H9 (cell line): ENCODE data around the gene TPM2. TPM values are rescaled to one million over a fixed set of nuclear protein-coding genes. Genes with fewer than 3 reads are reported as not detected.

Experiments used
- DNase-seq: peaks from one replicate; pipeline ENCODE4 v3.0.0-alpha.2; 2017
- H2AFZ ChIP-seq: one replicate; pipeline ENCODE4 v1.6.1; 2013; ENCODE audit warnings: mild to moderate bottlenecking, low read length, control low read depth, moderate library complexity
- H2AK5ac ChIP-seq: 2 replicates; pipeline ENCODE4 v1.6.1; 2013; ENCODE audit warnings: low read length, control low read depth, mixed read lengths; ENCODE audit not compliant: insufficient read length
- H2BK120ac ChIP-seq: one replicate; pipeline ENCODE4 v1.6.1; 2013; ENCODE audit warnings: low read depth, mild to moderate bottlenecking, low read length, control low read depth, inconsistent platforms; ENCODE audit not compliant: poor library complexity, severe bottlenecking
- H2BK12ac ChIP-seq: 2 replicates; pipeline ENCODE4 v1.6.1; 2013; ENCODE audit warnings: low read length, control low read depth, mixed read lengths, low read depth; ENCODE audit not compliant: insufficient read length
- H2BK15ac ChIP-seq: 2 replicates; pipeline ENCODE4 v1.6.1; 2013; ENCODE audit warnings: low read depth, low read length, control low read depth
- H2BK20ac ChIP-seq: one replicate; pipeline ENCODE4 v1.6.1; 2013; ENCODE audit warnings: low read depth, mild to moderate bottlenecking, low read length, control low read depth, inconsistent platforms; ENCODE audit not compliant: poor library complexity, severe bottlenecking
- H2BK5ac ChIP-seq: 2 replicates; pipeline ENCODE4 v1.6.1; 2013; ENCODE audit warnings: low read length, control low read depth, mixed read lengths; ENCODE audit not compliant: insufficient read length
- H3K14ac ChIP-seq: 2 replicates; pipeline ENCODE4 v1.6.1; 2013; ENCODE audit warnings: low read length, control low read depth; ENCODE audit not compliant: insufficient read depth
- H3K18ac ChIP-seq: 2 replicates; pipeline ENCODE4 v1.6.1; 2013; ENCODE audit warnings: low read depth, mild to moderate bottlenecking, mixed read lengths, low read length, control low read depth; ENCODE audit not compliant: insufficient read length
- H3K23ac ChIP-seq: 2 replicates; pipeline ENCODE4 v1.6.1; 2013; ENCODE audit warnings: low read length, control low read depth, mixed read lengths, low read depth; ENCODE audit not compliant: insufficient read length
- H3K23me2 ChIP-seq: 2 replicates; pipeline ENCODE4 v1.6.1; 2013; ENCODE audit warnings: low read depth, mild to moderate bottlenecking, mixed read lengths, low read length, control low read depth; ENCODE audit not compliant: insufficient read length, poor library complexity, severe bottlenecking
- H3K27ac ChIP-seq: 2 replicates; pipeline ENCODE4 v1.5.1; 2013; ENCODE audit warnings: low read length, control low read depth, mixed read lengths, low read depth; ENCODE audit not compliant: insufficient read length
- H3K27me3 ChIP-seq: 2 replicates; pipeline ENCODE4 v1.6.1; 2013; ENCODE audit warnings: low read length, control low read depth, inconsistent platforms; ENCODE audit not compliant: insufficient read depth
- H3K4ac ChIP-seq: 2 replicates; pipeline ENCODE4 v1.6.1; 2013; ENCODE audit warnings: low read depth, mild to moderate bottlenecking, control low read depth, inconsistent platforms, low read length, moderate library complexity
- H3K4me1 ChIP-seq: 2 replicates; pipeline ENCODE4 v1.6.1; 2013; ENCODE audit warnings: low read length, control low read depth, inconsistent platforms; ENCODE audit not compliant: insufficient read depth
- H3K4me2 ChIP-seq: 2 replicates; pipeline ENCODE4 v1.6.1; 2013; ENCODE audit warnings: low read length, control low read depth, mixed read lengths; ENCODE audit not compliant: insufficient read length, insufficient read depth
- H3K56ac ChIP-seq: 2 replicates; pipeline ENCODE4 v1.6.1; 2013; ENCODE audit warnings: low read depth, mild to moderate bottlenecking, mixed read lengths, low read length, control low read depth; ENCODE audit not compliant: insufficient read length
- H3K79me1 ChIP-seq: 2 replicates; pipeline ENCODE4 v1.6.1; 2013; ENCODE audit warnings: low read depth, mild to moderate bottlenecking, moderate library complexity, low read length, control low read depth, inconsistent platforms; ENCODE audit not compliant: insufficient read depth, poor library complexity, severe bottlenecking
- H3K79me2 ChIP-seq: 2 replicates; pipeline ENCODE4 v1.6.1; 2013; ENCODE audit warnings: low read length, control low read depth, inconsistent platforms; ENCODE audit not compliant: insufficient read depth
- H3K9ac ChIP-seq: 2 replicates; pipeline ENCODE4 v1.6.1; 2013; ENCODE audit warnings: low read length, control low read depth, mixed read lengths; ENCODE audit not compliant: insufficient read length; ENCODE audit errors: extremely low read depth
- H3K9me3 ChIP-seq: one replicate; pipeline ENCODE4 v1.6.1; 2013; ENCODE audit warnings: low read depth, low read length, inconsistent platforms; ENCODE audit not compliant: control insufficient read depth
- H3T11ph ChIP-seq: one replicate; pipeline ENCODE4 v1.6.1; 2013; ENCODE audit warnings: mild to moderate bottlenecking, low read length, control low read depth, inconsistent platforms
- H4K20me1 ChIP-seq: one replicate; pipeline ENCODE4 v1.6.1; 2013; ENCODE audit not compliant: control insufficient read depth, insufficient read length, insufficient read depth
- H4K5ac ChIP-seq: 2 replicates; pipeline ENCODE4 v1.6.1; 2013; ENCODE audit warnings: low read depth, mild to moderate bottlenecking, mixed read lengths, low read length, control low read depth; ENCODE audit not compliant: insufficient read length
- H4K8ac ChIP-seq: replicated peaks from 2 replicates; pipeline ENCODE4 v1.6.1; 2013; ENCODE audit warnings: low read length, control low read depth, mixed read lengths, low read depth; ENCODE audit not compliant: insufficient read length
- H4K91ac ChIP-seq: 2 replicates; pipeline ENCODE4 v1.6.1; 2013; ENCODE audit warnings: low read depth, mild to moderate bottlenecking, moderate library complexity, mixed read lengths, low read length, control low read depth; ENCODE audit not compliant: insufficient read length
- H3K27ac Mint-ChIP-seq, 3 experiments: 2 replicates in 2 of 3; 3 replicates in 1 of 3; pipeline ENCODE4 v1.8.0; 2020 to 2021; ENCODE audit warnings: mixed read lengths in 3 of 3, mild to moderate bottlenecking in 1 of 3, moderate library complexity in 1 of 3
- H3K27me3 Mint-ChIP-seq: 2 replicates; pipeline ENCODE4 v1.8.0; 2021; ENCODE audit warnings: low read depth, mild to moderate bottlenecking, moderate library complexity, mixed read lengths
- H3K36me3 Mint-ChIP-seq, 3 experiments: 2 replicates in 2 of 3; 3 replicates in 1 of 3; pipeline ENCODE4 v1.8.0; 2020 to 2021; ENCODE audit warnings: low read depth in 3 of 3, mixed read lengths in 3 of 3; ENCODE audit not compliant: insufficient read depth in 1 of 3
- H3K4me1 Mint-ChIP-seq, 2 experiments: 2 replicates each; pipeline ENCODE4 v1.8.0; 2020; ENCODE audit warnings: mixed read lengths in 2 of 2
- H3K4me3 Mint-ChIP-seq, 2 experiments: 2 replicates in 1 of 2; 3 replicates in 1 of 2; pipeline ENCODE4 v1.8.0; 2020 to 2021; ENCODE audit warnings: mild to moderate bottlenecking in 2 of 2, mixed read lengths in 2 of 2, moderate library complexity in 1 of 2
- H3K9me3 Mint-ChIP-seq, 2 experiments: 2 replicates in 1 of 2; 3 replicates in 1 of 2; pipeline ENCODE4 v1.8.0; 2020; ENCODE audit warnings: mild to moderate bottlenecking in 2 of 2, mixed read lengths in 2 of 2, moderate library complexity in 1 of 2
- CTCF ChIP-seq: fragments of 200-600 bp; sonication (generic); conservative IDR thresholded peaks from 3 replicates; pipeline ENCODE4 v1.8.0; 2021; ENCODE audit warnings: antibody characterized with exemption, mild to moderate bottlenecking
- WGBS: extraction: QIAGEN DNeasy Blood & Tissue Kit; methylation state at CpG from one replicate; pipeline ENCODE4 v1.1.7; 2013; ENCODE audit warnings: missing lambda C conversion rate, low lambda C conversion rate, mixed read lengths; ENCODE audit not compliant: insufficient read length; ENCODE audit errors: extremely low coverage; 5-methylcytosine and 5-hydroxymethylcytosine counted together
- total RNA-seq: library from RNA; stranded (reverse); gene quantifications from 2 replicates; pipeline ENCODE4 v1.2.1, GENCODE V29; 2021

Gene TPM2
- total RNA-seq, 1 experiment from 2014 or later, result 225 TPM

DNA sequence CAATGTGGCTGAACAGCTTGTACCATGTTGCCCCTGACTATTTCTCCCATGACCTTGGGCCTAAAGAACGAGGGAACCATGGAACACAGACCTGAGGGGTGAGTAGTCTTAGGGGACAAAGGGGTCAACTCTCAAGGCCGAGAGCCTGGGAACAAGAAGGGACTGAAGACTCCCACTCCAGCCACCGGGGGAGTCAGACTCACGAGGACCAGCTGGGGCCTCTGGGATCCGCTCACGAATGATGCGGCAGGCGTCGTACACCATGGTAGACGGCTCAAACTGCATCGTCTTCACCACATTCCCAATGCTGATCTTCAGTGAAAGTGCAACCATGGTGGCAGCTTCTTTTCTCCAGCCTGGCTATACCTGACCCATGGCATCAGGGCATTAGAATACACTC lies 35.6 kb upstream of the TPM2 start:
- no peak overlapping the region for H3K4me2 ChIP-seq
- no peak overlapping the region for H3K23ac ChIP-seq
- no peak overlapping the region for H4K8ac ChIP-seq
- no peaks in the 10 kb centered on the region for H3K9me3 ChIP-seq
- peaks cover 22 to 53% (median 40%) of the 10 kb centered on the region in 3 experiments; a peak in 6 of 7 replicates for H3K36me3 Mint-ChIP-seq
- peaks cover 22% of the 10 kb centered on the region; the same call in 1 of the 2 replicates for H3K4me1 ChIP-seq
- WGBS, result no CpG with 5 or more reads among the region's 11 CpGs
- H3T11ph ChIP-seq, result no peak overlapping the region
- peak; percentile 31; the same call in 2 of the 3 replicates for TF ChIP-seq CTCF
- H2AK5ac ChIP-seq, result no peak overlapping the region
- H2BK120ac ChIP-seq, result no peak overlapping the region
- H3K56ac ChIP-seq, result no peak overlapping the region
- H4K20me1 ChIP-seq, result no peaks in the 10 kb centered on the region
- no peak overlapping the region for H2BK5ac ChIP-seq
- H3K27me3 Mint-ChIP-seq, result no peaks in the 10 kb centered on the region
- H2AFZ ChIP-seq, result no peak overlapping the region
- H3K27ac Mint-ChIP-seq, result no peak overlapping the region; a peak in 1 of 7 replicates
- H2BK12ac ChIP-seq, result no peak overlapping the region
- H3K18ac ChIP-seq, result no peak overlapping the region
- H3K79me2 ChIP-seq, result peaks cover 1% of the 10 kb centered on the region
- H3K4ac ChIP-seq, result no peak overlapping the region
- no peak overlapping the region for H3K14ac ChIP-seq
- DNase-seq, result no peak
- H3K9ac ChIP-seq, result no peak overlapping the region
- no peaks in the 10 kb centered on the region; a peak in 2 of 4 replicates for H3K4me1 Mint-ChIP-seq
- H3K4me3 Mint-ChIP-seq, result no peak overlapping the region
- no peaks in the 10 kb centered on the region for H3K9me3 Mint-ChIP-seq
- H4K5ac ChIP-seq, result no peak overlapping the region
- no peak overlapping the region for H4K91ac ChIP-seq
- H3K79me1 ChIP-seq, result no peaks in the 10 kb centered on the region
- no peak overlapping the region for H2BK15ac ChIP-seq
- no peak overlapping the region for H3K27ac ChIP-seq
- no peaks in the 10 kb centered on the region for H3K27me3 ChIP-seq
- H3K23me2 ChIP-seq, result no peaks in the 10 kb centered on the region
- H2BK20ac ChIP-seq, result no peak overlapping the region
